Measurements from ENCODE around the gene MRPS6.

MRPS6 gene

GRCh38 chr21:34183331-34183928 lies 110.1 kb downstream of the MRPS6 start:
- no peak for DNase-seq

- no peak for DNase-seq
Measured at GRCh38 chr21:34184232-34184631, 110.9 kb downstream of the MRPS6 start.

GRCh38 chr21:34185026-34185750 lies 111.8 kb downstream of the MRPS6 start:
- no peak for DNase-seq

GRCh38 chr21:34186109-34186719 lies 112.8 kb downstream of the MRPS6 start:
- DNase-seq, result no peak

GRCh38 chr21:34187935-34188334 lies 114.6 kb downstream of the MRPS6 start:
- no peak for DNase-seq

- DNase-seq, result no peak
Measured at GRCh38 chr21:34189506-34189905, 116.1 kb downstream of the MRPS6 start.

- no peak for DNase-seq
Measured at GRCh38 chr21:34190576-34191321, 117.4 kb downstream of the MRPS6 start.

GRCh38 chr21:34191876-34192275 lies 118.5 kb downstream of the MRPS6 start:
- no peak for DNase-seq
